Hypothalamus (tissue), 51 donors: ENCODE data around the gene DUSP21.
A peak's percentile ranks its signal among the peaks of the same experiment; 100 is the strongest.
"Not testable (repeated sequence)": the region's sequence is repeated elsewhere in the genome, so short reads cannot be mapped to it uniquely, and the experiment has no call there.

Experiments used
- DNase-seq, 51 donors: peaks; one replicate each; lab custom pipeline; 2025; lab: John Stamatoyannopoulos, UW

Gene DUSP21

GRCh38 chrX:44843753-44844152, at the start of gene DUSP21:
Gene DUSP21 (plus strand): TSS chrX:44844021. CDS start chrX:44844133, 112 bp downstream.
- DNase-seq: no peak

- no peak for DNase-seq
Measured at GRCh38 chrX:44795945-44796450, 47.8 kb upstream of the DUSP21 start.

- no peak for DNase-seq
Measured at GRCh38 chrX:44802613-44803012, 41.2 kb upstream of the DUSP21 start.

DNA sequence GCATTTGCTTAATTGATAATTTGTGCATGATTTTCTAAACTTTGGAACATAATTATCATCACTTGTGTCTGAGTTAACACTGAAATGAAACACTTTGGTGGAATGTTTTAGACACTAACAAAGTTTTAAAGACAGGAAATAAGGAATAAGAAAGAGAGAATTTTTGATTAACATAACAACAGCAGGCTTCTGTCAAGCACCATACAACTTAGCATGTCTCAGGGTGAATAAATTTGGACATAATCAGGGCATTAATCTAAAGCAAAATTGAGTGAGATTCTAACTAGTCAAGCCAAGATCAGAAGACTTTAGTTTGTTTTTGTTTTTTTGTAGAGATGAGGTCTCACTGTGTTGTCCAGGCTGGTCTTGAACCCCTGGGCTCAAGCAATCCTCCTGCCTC, 28.1 kb upstream of the DUSP21 start:
- DNase-seq: no peak

DNA sequence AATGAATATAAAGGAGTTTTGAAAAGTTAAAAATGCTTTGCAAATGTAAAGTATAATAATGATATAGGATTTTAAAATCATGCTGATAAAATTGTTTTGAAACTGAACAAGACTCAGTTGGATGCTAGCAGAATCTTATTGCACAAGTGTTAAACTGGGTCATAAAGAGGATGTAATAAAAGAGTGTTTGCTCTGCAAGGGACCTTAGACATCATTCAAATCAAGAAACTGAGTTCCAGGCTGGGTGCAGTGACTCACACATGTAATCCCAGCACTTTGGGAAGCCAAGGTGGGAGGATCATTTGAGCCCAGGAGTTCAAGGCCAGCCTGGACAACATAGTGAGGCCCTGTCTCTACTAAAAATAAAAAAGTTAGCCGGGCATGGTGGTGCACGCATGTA, 27.5 kb upstream of the DUSP21 start:
- DNase-seq: no peak

- no peak for DNase-seq
Measured at GRCh38 chrX:44817029-44817428, 26.8 kb upstream of the DUSP21 start.

- no peak for DNase-seq
Measured at GRCh38 chrX:44822601-44823000, 21.2 kb upstream of the DUSP21 start.

DNA sequence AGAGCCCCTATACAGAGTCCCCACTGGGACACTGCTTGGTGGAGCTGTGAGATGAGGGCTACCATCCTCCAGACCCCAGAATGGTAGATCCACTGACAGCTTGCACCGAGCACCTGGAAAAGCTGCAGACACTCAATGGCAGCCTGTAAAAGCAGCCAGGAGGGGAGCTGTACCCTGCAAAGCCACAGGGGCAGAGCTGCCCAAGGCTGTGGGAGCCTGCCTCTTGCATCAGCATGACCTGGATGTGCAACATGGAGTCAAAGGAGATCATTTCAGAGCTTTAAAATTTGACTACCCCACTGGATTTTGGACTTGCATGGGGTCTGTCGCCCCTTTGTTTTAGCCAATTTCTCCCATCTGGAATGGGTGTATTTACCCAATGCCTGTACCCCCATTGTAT, 20.6 kb upstream of the DUSP21 start:
- DNase-seq: not testable (repeated sequence)

GRCh38 chrX:44828008-44828605, 15.7 kb upstream of the DUSP21 start:
- no peak for DNase-seq

DNA sequence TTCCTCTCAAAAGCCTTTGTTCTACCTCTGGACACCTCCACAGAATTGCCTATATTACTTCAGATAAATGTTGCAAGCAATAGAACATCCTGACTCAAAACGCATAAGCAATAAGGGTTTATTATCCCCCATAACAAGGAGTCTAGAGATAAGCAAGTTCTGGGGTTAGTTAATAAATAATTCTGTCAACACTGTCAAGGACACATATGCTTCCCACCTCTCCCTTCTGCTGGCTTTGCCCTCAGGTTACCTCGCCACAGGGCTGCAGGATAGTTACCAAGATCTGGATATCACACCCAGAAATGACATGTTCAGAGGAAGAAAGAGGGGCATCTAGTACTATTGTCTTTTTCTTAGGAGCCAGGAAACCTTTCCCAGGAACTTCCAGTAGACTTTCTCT, 14.0 kb upstream of the DUSP21 start:
- DNase-seq: no peak

DNA sequence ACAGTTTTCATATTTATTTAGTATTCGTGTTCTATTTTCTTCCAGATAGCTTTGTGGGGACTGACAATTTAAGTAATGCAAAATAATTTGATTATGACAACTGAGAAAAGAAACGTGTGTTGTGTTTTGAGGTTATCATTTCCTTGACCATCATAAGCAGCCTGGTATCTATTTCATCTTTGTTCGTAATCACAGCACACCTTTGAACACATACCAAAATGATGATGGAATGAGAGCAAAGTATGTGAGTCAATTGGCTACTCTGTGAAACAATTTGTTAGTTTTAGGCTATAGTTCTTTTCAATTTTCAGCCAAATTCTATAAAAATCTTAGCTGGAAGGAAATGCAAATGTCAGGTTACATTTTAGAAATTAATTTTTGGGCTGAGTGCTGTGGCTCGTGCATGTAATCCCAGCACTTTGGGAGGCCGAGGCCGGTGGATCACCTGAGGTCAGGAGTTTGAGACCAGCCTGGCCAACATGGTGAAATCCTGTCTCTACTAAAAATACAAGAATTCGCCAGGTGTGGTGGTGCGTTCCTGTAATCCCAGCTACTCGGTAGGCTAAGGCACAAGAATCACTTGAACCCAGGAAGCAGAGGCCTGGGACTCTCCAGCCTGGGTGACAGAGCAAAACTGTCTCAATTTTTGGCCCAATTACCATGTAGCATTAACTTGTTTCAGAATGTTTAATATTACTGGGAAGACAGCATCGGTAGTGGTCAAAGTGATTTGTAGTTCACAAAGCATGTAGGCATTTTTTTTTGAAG, 1.1 kb upstream of the DUSP21 start:
- no peak for DNase-seq

DNA sequence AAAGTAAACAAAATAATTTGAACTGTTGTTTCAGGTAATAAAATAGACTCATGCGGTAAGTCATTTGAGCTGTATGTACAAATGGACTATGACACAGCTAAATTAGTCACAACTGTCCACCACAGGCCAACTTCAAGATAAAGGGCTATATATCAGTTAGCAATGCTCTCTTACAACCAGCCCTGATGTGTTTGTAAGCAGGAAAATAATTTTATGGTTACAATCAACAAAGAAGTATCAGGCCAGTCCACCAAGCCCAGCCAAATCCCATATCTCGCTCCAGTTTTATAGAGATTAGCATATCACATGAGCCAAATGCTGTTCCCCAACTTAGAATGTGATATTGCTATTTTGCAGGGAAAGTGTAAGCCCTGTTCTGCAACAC, 511 bp upstream of the DUSP21 start:
- DNase-seq: no peak

- DNase-seq: no peak
Measured at GRCh38 chrX:44844204-44844603, 383 bp downstream of the DUSP21 start.

- not testable (repeated sequence) for DNase-seq
Measured at GRCh38 chrX:44850891-44851290, 7.1 kb downstream of the DUSP21 start.

DNA sequence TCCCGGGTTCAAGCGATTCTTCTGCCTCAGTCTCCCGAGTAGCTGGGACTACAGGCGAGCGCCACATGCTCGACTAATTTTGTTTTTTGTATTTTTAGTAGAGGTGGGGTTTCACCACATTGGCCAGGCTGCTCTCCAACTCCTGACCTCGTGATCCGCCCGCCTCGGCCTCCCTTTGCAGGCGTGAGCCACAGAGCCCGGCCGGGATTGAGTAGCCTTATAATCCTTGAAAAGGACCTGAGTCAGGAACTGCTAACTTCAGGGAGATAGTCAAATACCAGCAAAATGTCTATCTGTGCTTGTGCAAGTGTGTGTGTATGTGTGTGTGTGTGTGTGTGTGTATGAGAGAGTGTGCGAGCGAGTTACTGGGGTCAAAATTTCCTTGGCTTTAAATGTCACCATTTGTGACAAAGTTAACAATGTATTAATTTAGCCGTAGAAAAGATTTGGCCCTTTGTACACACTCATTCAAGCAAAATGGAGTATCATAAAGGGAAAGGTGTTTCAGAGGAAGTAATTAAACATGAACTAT, 27.4 kb downstream of the DUSP21 start:
- DNase-seq: peak in 6 of 51 donors; percentile 0

- peak in 26 of 51 donors; percentile 1 to 73 (median 25) for DNase-seq
Measured at GRCh38 chrX:44871931-44872820, 28.4 kb downstream of the DUSP21 start.

GRCh38 chrX:44872821-44873414, 29.1 kb downstream of the DUSP21 start, which contains the start of gene KDM6A:
Gene KDM6A (plus strand): TSS chrX:44873188. CDS start chrX:44873552, 364 bp downstream.
- DNase-seq: peak; percentile 39 to 100 (median 95)

DNA sequence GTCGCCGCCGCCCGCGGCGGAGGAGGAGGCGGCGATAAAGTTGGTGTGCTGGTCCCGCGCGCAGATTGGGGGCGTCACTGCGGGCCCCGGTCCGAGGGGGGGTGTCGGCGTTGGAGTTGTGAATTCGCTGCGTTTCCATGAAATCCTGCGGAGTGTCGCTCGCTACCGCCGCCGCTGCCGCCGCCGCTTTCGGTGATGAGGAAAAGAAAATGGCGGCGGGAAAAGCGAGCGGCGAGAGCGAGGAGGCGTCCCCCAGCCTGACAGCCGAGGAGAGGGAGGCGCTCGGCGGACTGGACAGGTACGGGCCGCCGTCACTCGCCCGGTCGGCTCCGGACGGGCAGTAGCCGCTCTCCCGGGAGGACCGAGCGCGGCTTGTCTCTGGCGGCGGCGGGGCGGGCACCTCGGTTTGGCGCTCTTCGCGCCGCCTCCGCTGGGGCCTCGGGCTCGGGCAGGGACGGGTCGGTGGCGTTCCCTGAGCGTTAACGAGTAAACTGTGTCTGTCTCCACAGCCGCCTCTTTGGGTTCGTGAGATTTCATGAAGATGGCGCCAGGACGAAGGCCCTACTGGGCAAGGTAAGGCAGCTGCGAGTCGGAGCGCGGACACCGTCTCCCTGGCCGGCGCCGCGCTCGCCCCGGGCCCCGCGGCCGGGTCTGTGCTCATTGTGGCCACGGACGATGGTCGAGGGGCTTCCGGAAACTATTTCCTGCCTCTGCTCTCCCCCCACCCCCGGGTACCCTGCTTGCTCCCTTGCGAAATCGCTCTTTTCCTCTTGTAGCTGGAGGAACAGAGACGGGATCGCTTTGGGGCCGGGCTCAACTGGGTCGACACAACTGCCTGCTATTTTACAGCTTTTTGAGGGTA, 29.8 kb downstream of the DUSP21 start:
- DNase-seq: peak in 44 of 51 donors; percentile 1 to 76 (median 30)
